HUES48 (cell line): Measurements from ENCODE around the gene PDE6A.
A peak's percentile ranks its signal among the peaks of the same experiment; 100 is the strongest.
"Not testable (repeated sequence)": the region's sequence is repeated elsewhere in the genome, so short reads cannot be mapped to it uniquely, and the experiment has no call there.

ENCODE experiments used
- H3K27ac ChIP-seq: one replicate; pipeline ENCODE4 v1.7.0; 2013; ENCODE audit warnings: low read depth, low read length, inconsistent platforms
- H3K27me3 ChIP-seq: 2 replicates; pipeline ENCODE4 v1.6.1; 2013; ENCODE audit warnings: mild to moderate bottlenecking, low read length; ENCODE audit not compliant: control insufficient read depth, insufficient read depth
- H3K36me3 ChIP-seq: 2 replicates; pipeline ENCODE4 v1.6.1; 2013; ENCODE audit warnings: low read length; ENCODE audit not compliant: control insufficient read depth, insufficient read depth
- H3K4me1 ChIP-seq: 2 replicates; pipeline ENCODE4 v1.6.1; 2013; ENCODE audit warnings: mild to moderate bottlenecking, low read length; ENCODE audit not compliant: control insufficient read depth, insufficient read depth
- H3K4me3 ChIP-seq: 2 replicates; pipeline ENCODE4 v1.5.1; 2013; ENCODE audit warnings: mild to moderate bottlenecking, low read depth, low read length
- H3K9ac ChIP-seq: 2 replicates; pipeline ENCODE4 v1.6.1; 2013; ENCODE audit warnings: mild to moderate bottlenecking, low read depth, low read length, moderate library complexity
- H3K9me3 ChIP-seq: 2 replicates; pipeline ENCODE4 v1.6.1; 2013; ENCODE audit warnings: low read length; ENCODE audit not compliant: control insufficient read depth, insufficient read depth

Gene PDE6A

DNA sequence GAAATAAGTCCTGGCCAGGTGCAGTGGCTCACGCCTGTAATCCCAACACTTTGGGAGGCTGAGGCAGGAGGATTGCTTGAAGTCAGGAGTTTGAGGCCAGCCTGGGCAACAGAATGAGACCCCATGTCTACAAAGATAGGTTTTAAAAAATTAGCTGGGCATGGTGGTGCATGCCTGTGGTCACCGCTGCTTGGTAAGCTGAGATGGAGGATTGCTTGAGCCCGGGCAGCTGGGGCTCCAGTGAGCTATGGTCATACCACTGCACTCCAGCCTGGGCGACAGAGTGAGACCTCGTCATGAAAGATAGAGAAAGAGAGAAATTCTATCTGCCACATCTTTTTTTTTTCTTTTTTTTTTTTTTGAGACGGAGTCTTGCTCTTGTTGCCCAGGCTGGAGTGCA lies 86.1 kb downstream of the PDE6A start:
- not testable (repeated sequence) for H3K27me3 ChIP-seq, H3K4me1 ChIP-seq, H3K9ac ChIP-seq, H3K36me3 ChIP-seq, H3K9me3 ChIP-seq, H3K4me3 ChIP-seq, H3K27ac ChIP-seq

DNA sequence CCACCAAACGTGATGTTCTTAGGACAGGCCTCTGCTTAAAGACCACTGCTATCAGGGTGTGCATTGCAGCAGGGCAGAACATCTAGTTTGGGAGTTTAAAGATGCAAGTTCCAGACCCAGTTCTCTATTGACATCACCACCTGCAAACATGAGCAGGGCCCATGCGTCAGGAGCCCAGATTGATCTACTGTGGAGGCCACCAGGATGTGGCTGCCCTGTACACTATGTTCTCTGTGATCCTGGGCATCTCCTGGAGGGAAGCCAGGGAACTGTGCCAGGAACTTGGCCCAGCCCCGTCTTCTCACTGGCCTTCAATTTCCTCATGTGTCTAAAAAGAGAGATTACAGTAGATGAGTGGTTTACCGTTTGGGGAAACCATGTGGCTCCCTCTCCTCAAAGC lies 87.1 kb downstream of the PDE6A start:
- H3K9ac ChIP-seq = no peak overlapping the region
- H3K4me3 ChIP-seq = no peak overlapping the region
- H3K27me3 ChIP-seq = no peaks in the 10 kb centered on the region
- no peak overlapping the region for H3K27ac ChIP-seq
- H3K9me3 ChIP-seq = no peaks in the 10 kb centered on the region
- H3K4me1 ChIP-seq = peaks cover 12% of the 10 kb centered on the region
- no peaks in the 10 kb centered on the region for H3K36me3 ChIP-seq

DNA sequence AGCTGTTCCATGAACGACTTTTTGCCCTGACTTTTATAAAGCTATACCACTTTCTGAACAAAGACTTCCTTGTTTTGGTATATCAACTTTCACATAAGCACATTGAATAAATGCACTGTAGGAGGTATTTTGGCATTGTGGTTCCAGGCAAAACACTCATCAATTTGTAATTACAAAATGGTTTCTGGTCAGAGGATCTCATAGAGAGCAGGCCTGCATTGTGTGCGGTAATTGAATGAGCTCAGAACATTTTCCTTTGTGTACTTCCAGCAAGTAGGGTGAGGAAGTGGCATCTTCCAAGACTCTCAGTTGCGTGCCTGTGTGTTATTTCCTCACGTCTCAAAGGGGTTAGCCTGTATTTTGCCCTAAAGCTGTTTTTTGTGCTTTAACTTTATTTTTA lies 89.2 kb downstream of the PDE6A start:
- H3K9ac ChIP-seq = no peak overlapping the region
- H3K4me3 ChIP-seq = no peak overlapping the region
- H3K36me3 ChIP-seq = no peaks in the 10 kb centered on the region
- no peaks in the 10 kb centered on the region for H3K27me3 ChIP-seq
- no peaks in the 10 kb centered on the region for H3K9me3 ChIP-seq
- peaks cover 3% of the 10 kb centered on the region; the same call in 1 of the 2 replicates for H3K4me1 ChIP-seq
- H3K27ac ChIP-seq = no peak overlapping the region

DNA sequence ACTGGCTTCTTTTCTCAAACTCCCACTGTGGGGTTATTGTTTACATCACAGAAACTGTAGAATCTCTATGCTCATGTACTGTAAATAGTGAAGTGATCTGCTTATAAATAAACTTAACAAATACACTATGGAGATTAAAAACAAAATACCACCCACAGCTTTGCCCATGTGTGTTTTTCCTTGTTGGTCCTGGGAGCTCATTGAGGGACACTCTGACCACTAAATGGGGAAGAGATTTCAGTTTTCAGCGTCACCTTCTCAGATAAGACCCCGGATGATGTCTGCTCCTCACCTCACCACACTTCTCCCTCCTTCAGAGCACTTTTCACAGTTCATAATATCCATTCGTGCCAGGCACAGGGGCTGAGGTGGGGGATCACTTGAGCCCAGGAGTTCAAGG lies 89.7 kb downstream of the PDE6A start:
- Histone ChIP-seq H3K27ac (no peak overlapping the region), H3K4me3 (no peak overlapping the region), H3K36me3 (no peaks in the 10 kb centered on the region), H3K4me1 (peaks cover 3% of the 10 kb centered on the region; the same call in 1 of the 2 replicates), H3K9me3 (no peaks in the 10 kb centered on the region), H3K27me3 (no peaks in the 10 kb centered on the region), H3K9ac (no peak overlapping the region)

- no peak overlapping the region for H3K9ac ChIP-seq
- H3K27ac ChIP-seq = no peak overlapping the region
- no peaks in the 10 kb centered on the region for H3K9me3 ChIP-seq
- peaks cover 3% of the 10 kb centered on the region; the same call in 1 of the 2 replicates for H3K4me1 ChIP-seq
- H3K4me3 ChIP-seq = no peak overlapping the region
- peaks cover 4% of the 10 kb centered on the region for H3K36me3 ChIP-seq
- H3K27me3 ChIP-seq = no peaks in the 10 kb centered on the region
Observed at GRCh38 chr5:149853701-149854100, 90.9 kb downstream of the PDE6A start.

DNA sequence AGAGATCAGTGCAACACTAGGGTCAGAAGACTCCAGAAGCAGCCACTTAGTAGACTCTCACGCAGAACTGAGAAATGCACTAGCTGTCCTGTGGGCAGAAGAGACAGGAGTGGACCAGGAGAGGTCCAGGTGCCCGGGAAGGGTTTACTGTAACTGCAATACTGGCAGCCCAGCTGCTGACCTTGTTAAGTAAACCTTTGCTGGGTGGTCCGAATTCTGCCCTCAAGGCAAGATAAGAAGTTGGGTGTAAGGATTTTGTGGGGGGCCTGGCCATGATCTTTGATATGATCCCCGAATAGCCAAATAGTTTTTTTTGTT lies 91.3 kb downstream of the PDE6A start:
- H3K36me3 ChIP-seq = peaks cover 4% of the 10 kb centered on the region
- H3K9ac ChIP-seq = no peak overlapping the region
- no peaks in the 10 kb centered on the region for H3K9me3 ChIP-seq
- H3K4me1 ChIP-seq = peaks cover 3% of the 10 kb centered on the region; the same call in 1 of the 2 replicates
- H3K27ac ChIP-seq = no peak overlapping the region
- no peaks in the 10 kb centered on the region for H3K27me3 ChIP-seq
- H3K4me3 ChIP-seq = no peak overlapping the region

- no peak overlapping the region for H3K4me3 ChIP-seq
- H3K36me3 ChIP-seq = peaks cover 6% of the 10 kb centered on the region
- peaks cover 3% of the 10 kb centered on the region; the same call in 1 of the 2 replicates for H3K4me1 ChIP-seq
- no peak overlapping the region for H3K9ac ChIP-seq
- peak overlapping the region; percentile 23 for H3K27ac ChIP-seq
- no peaks in the 10 kb centered on the region for H3K27me3 ChIP-seq
- no peaks in the 10 kb centered on the region for H3K9me3 ChIP-seq
Observed at GRCh38 chr5:149852641-149853330, 91.8 kb downstream of the PDE6A start.

DNA sequence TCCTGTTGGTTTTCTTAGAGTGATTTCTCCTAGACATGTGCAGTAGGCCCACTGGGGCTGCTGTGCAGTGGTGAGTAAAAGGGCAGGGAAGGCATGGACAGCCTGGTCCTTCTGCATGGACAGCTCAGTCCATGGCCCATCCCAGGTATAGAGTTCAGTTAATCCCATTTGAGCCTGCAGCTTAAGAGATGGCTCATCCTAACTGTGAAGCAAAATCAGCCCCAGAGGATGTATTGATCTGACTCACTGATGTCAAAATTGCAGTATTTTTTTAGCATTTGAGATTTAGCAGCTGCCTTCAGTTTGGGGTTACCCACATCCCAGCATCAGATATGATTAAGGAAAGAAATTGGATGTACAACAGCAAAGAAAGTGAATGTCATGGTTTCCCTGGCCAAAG lies 93.4 kb downstream of the PDE6A start:
- Histone ChIP-seq H3K27me3 (no peaks in the 10 kb centered on the region), H3K4me1 (peaks cover 3% of the 10 kb centered on the region; the same call in 1 of the 2 replicates), H3K4me3 (no peak overlapping the region), H3K36me3 (peaks cover 17% of the 10 kb centered on the region), H3K9me3 (no peaks in the 10 kb centered on the region), H3K27ac (no peak overlapping the region), H3K9ac (no peak overlapping the region)

GRCh38 chr5:149849966-149850910 lies 94.4 kb downstream of the PDE6A start:
- Histone ChIP-seq H3K9me3 (no peaks in the 10 kb centered on the region), H3K27me3 (no peaks in the 10 kb centered on the region), H3K9ac (no peak overlapping the region), H3K4me1 (peaks cover 3% of the 10 kb centered on the region; the same call in 1 of the 2 replicates), H3K4me3 (no peak overlapping the region), H3K27ac (no peak overlapping the region), H3K36me3 (peaks cover 27% of the 10 kb centered on the region)

- Histone ChIP-seq H3K27me3 (no peaks in the 10 kb centered on the region), H3K9ac (no peak overlapping the region), H3K9me3 (no peaks in the 10 kb centered on the region), H3K27ac (no peak overlapping the region), H3K4me1 (peaks cover 3% of the 10 kb centered on the region; the same call in 1 of the 2 replicates), H3K4me3 (no peak overlapping the region), H3K36me3 (peaks cover 34% of the 10 kb centered on the region)
Observed at GRCh38 chr5:149849280-149849965, 95.2 kb downstream of the PDE6A start.
